Astrocyte (in vitro differentiated cells and primary cell): ENCODE results near the gene OSM. TPM values are rescaled to one million over a fixed set of nuclear protein-coding genes. Genes with fewer than 3 reads are reported as not detected.

Source experiments
- DNase-seq: peaks from one replicate; pipeline ENCODE4 v3.0.0-alpha.2; 2010; ENCODE audit warnings: low read depth
- FAIRE-seq: peaks from 2 replicates; lab custom pipeline; 2011; peaks lifted over from hg19 to GRCh38; lab: Jason Lieb, UNC
- H2AFZ ChIP-seq: 2 replicates; pipeline ENCODE4 v1.6.0; 2012; ENCODE audit warnings: low read depth, low read length, inconsistent platforms
- H3K27ac ChIP-seq: 2 replicates; pipeline ENCODE4 v1.5.1; 2011; ENCODE audit warnings: low read depth, low read length, inconsistent platforms
- H3K27me3 ChIP-seq: 2 replicates; pipeline ENCODE4 v1.6.0; 2011; ENCODE audit warnings: low read length, inconsistent platforms; ENCODE audit not compliant: insufficient read depth
- H3K36me3 ChIP-seq: 2 replicates; pipeline ENCODE4 v1.5.1; 2011; ENCODE audit warnings: low read length, inconsistent platforms; ENCODE audit not compliant: insufficient read depth
- H3K4me1 ChIP-seq: 2 replicates; pipeline ENCODE4 v1.5.1; 2011; ENCODE audit warnings: low read length, inconsistent platforms; ENCODE audit not compliant: insufficient read depth
- H3K4me2 ChIP-seq: 2 replicates; pipeline ENCODE4 v1.6.0; 2012; ENCODE audit warnings: low read length, inconsistent platforms
- H3K4me3 ChIP-seq: 2 replicates; pipeline ENCODE4 v1.5.1; 2011; ENCODE audit warnings: low read depth, mild to moderate bottlenecking, low read length, inconsistent platforms; ENCODE audit not compliant: insufficient read depth
- H3K79me2 ChIP-seq: 2 replicates; pipeline ENCODE4 v1.6.0; 2012; ENCODE audit warnings: mild to moderate bottlenecking, low read length, inconsistent platforms; ENCODE audit not compliant: insufficient read depth
- H3K9ac ChIP-seq: 2 replicates; pipeline ENCODE4 v1.6.0; 2012; ENCODE audit warnings: mild to moderate bottlenecking, low read length, inconsistent platforms
- H3K9me3 ChIP-seq: 2 replicates; pipeline ENCODE4 v1.5.1; 2012; ENCODE audit warnings: low read depth, mild to moderate bottlenecking, low read length, inconsistent platforms; ENCODE audit not compliant: insufficient read depth
- H4K20me1 ChIP-seq: 2 replicates; pipeline ENCODE4 v1.6.0; 2012; ENCODE audit warnings: low read length, inconsistent platforms; ENCODE audit not compliant: insufficient read depth
- H3K27ac Mint-ChIP-seq: one replicate; pipeline ENCODE4 v1.8.0; 2021; ENCODE audit warnings: mild to moderate bottlenecking, mixed read lengths; ENCODE audit not compliant: unreplicated experiment
- H3K27me3 Mint-ChIP-seq: one replicate; pipeline ENCODE4 v1.8.0; 2021; ENCODE audit warnings: low read depth, mixed read lengths; ENCODE audit not compliant: unreplicated experiment
- H3K36me3 Mint-ChIP-seq: one replicate; pipeline ENCODE4 v1.8.0; 2021; ENCODE audit warnings: low read depth, mixed read lengths; ENCODE audit not compliant: unreplicated experiment
- H3K4me1 Mint-ChIP-seq: one replicate; pipeline ENCODE4 v1.8.0; 2021; ENCODE audit warnings: low read depth, mixed read lengths; ENCODE audit not compliant: unreplicated experiment
- H3K4me3 Mint-ChIP-seq: one replicate; pipeline ENCODE4 v1.8.0; 2021; ENCODE audit warnings: mild to moderate bottlenecking, moderate library complexity, mixed read lengths; ENCODE audit not compliant: unreplicated experiment
- H3K9me3 Mint-ChIP-seq: one replicate; pipeline ENCODE4 v1.8.0; 2021; ENCODE audit warnings: mild to moderate bottlenecking, mixed read lengths; ENCODE audit not compliant: unreplicated experiment
- EZH2 ChIP-seq: IDR thresholded peaks from 2 replicates; pipeline ENCODE4 v1.6.1; 2012; ENCODE audit warnings: mild to moderate bottlenecking, low read length, inconsistent platforms; ENCODE audit not compliant: insufficient read depth
- total RNA-seq: library from RNA; stranded (reverse); gene quantifications from 2 replicates; pipeline ENCODE4 v1.2.1, GENCODE V29; 2021
- TF ChIP-seq, protein P1 (sequence below): IDR thresholded peaks from 2 replicates; pipeline ENCODE4 v1.5.1; 2011; ENCODE audit warnings: low read depth, mild to moderate bottlenecking, inconsistent platforms, low read length, moderate library complexity; ENCODE audit not compliant: insufficient read depth

The OSM gene
- total RNA-seq, 1 donor from 2014 or later: not detected

DNA sequence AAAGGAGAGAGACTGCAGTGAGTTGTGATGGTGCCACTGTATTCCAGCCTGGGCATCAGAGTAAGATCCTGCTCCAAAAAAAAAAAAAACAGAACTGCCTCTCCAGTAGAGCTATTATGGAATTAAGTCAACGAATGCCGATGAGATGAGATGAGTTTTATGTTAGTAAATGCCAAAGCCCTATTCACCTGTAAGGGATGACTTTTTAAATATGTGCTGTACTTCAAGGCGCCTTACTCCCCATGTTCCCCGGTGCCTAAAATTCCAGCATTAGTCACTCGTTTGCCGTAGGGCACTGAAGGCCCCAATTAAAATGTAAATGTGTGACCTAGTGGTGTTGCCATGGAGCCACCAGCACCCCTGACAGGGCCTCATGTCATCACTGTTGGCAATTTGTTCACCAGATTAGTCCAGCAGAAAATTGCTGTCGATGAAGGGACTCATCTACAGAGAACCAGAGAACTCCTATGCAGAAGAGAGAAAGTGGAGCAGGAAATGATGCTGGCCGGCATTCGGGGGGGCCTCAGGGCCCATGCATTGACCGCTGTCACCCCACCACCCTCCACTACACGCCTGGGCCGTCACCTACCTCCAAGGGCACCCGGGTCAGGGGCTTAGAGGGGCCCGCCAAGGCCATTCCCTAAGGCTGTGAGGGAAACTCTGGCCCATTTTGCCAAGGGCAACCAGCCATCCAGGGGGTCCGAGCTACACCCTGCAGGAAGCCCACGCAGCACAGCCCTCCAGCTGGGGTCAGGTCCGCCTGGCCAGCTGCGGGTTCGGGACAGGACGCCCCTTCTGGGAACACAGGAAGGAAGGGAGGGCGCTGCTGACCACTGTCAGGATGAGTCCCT lies 37.9 kb downstream of the OSM start:
- no peaks in the 10 kb centered on the region for H3K36me3 ChIP-seq
- peaks cover 42% of the 10 kb centered on the region for H3K4me1 Mint-ChIP-seq
- H3K9me3 ChIP-seq: no peaks in the 10 kb centered on the region
- DNase-seq (peak; percentile 67), FAIRE-seq (peak; percentile 5)
- H2AFZ ChIP-seq: no peak overlapping the region
- no peaks in the 10 kb centered on the region for H3K36me3 Mint-ChIP-seq
- peaks cover 47% of the 10 kb centered on the region for H3K4me1 ChIP-seq
- peak overlapping the region; percentile 45 for H3K9ac ChIP-seq
- no peaks in the 10 kb centered on the region for H3K79me2 ChIP-seq
- no peak overlapping the region for H3K4me3 Mint-ChIP-seq
- H3K27ac Mint-ChIP-seq: peak overlapping the region; percentile 26
- H3K27ac ChIP-seq: peak overlapping the region; percentile 33
- H3K4me2 ChIP-seq: peak overlapping the region; percentile 2
- no peaks in the 10 kb centered on the region for H3K27me3 ChIP-seq
- TF ChIP-seq, protein P1, sequence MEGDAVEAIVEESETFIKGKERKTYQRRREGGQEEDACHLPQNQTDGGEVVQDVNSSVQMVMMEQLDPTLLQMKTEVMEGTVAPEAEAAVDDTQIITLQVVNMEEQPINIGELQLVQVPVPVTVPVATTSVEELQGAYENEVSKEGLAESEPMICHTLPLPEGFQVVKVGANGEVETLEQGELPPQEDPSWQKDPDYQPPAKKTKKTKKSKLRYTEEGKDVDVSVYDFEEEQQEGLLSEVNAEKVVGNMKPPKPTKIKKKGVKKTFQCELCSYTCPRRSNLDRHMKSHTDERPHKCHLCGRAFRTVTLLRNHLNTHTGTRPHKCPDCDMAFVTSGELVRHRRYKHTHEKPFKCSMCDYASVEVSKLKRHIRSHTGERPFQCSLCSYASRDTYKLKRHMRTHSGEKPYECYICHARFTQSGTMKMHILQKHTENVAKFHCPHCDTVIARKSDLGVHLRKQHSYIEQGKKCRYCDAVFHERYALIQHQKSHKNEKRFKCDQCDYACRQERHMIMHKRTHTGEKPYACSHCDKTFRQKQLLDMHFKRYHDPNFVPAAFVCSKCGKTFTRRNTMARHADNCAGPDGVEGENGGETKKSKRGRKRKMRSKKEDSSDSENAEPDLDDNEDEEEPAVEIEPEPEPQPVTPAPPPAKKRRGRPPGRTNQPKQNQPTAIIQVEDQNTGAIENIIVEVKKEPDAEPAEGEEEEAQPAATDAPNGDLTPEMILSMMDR: no peak
- no peak for TF ChIP-seq EZH2
- no peaks in the 10 kb centered on the region for H4K20me1 ChIP-seq
- H3K27me3 Mint-ChIP-seq: no peaks in the 10 kb centered on the region
- no peak overlapping the region for H3K4me3 ChIP-seq
- no peaks in the 10 kb centered on the region for H3K9me3 Mint-ChIP-seq

DNA sequence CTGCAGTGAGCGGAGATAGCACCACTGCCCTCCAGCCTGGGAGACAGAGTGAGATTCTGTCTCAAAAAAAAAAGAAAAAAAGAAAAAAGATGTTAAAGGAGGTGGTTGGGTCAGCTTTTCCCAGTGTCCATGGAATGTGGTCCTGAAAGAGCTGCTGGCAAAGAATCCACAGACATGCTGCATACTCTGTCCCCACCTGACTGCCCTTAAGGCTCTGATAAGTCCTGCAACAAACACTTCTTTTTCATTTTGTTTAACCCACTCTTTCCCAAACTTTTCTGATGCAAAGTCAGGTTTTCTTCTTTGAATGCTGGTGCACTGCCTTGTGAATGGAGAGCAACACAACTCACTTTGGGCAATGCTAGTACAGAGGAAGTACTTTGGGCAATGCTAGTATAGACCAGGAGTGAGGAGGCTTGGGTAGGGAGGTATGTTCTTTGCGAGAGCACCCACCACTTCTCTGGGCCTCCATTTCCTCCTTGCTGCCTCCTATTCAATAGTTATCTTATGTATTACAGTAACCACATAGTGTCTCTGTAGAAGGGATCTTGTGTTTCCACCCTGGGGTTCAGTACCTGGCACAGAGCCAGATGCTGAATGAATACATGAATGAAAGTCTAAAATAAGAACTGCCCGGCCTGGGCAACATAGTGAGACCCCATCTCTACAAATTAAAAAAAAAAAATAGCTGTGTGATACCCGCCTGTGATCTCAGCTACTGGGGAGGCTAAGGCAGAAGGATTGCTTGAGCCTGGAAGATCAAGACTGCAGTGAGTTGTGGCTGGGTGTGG lies 39.0 kb downstream of the OSM start:
- no peaks in the 10 kb centered on the region for H3K36me3 ChIP-seq
- Mint-ChIP-seq H3K4me3 (no peak overlapping the region), H3K9me3 (no peaks in the 10 kb centered on the region), H3K27ac (no peak overlapping the region), H3K4me1 (peaks cover 42% of the 10 kb centered on the region), H3K27me3 (no peaks in the 10 kb centered on the region), H3K36me3 (no peaks in the 10 kb centered on the region)
- no peak overlapping the region for H3K9ac ChIP-seq
- peak overlapping the region; percentile 64 for H3K27ac ChIP-seq
- no peaks in the 10 kb centered on the region for H3K9me3 ChIP-seq
- peaks cover 44% of the 10 kb centered on the region for H3K4me1 ChIP-seq
- no peaks in the 10 kb centered on the region for H4K20me1 ChIP-seq
- no peaks in the 10 kb centered on the region for H3K27me3 ChIP-seq
- H3K4me2 ChIP-seq: no peak overlapping the region
- DNase-seq (no peak), FAIRE-seq (no peak)
- no peak overlapping the region for H2AFZ ChIP-seq
- TF ChIP-seq EZH2: no peak
- no peaks in the 10 kb centered on the region for H3K79me2 ChIP-seq
- H3K4me3 ChIP-seq: no peak overlapping the region

DNA sequence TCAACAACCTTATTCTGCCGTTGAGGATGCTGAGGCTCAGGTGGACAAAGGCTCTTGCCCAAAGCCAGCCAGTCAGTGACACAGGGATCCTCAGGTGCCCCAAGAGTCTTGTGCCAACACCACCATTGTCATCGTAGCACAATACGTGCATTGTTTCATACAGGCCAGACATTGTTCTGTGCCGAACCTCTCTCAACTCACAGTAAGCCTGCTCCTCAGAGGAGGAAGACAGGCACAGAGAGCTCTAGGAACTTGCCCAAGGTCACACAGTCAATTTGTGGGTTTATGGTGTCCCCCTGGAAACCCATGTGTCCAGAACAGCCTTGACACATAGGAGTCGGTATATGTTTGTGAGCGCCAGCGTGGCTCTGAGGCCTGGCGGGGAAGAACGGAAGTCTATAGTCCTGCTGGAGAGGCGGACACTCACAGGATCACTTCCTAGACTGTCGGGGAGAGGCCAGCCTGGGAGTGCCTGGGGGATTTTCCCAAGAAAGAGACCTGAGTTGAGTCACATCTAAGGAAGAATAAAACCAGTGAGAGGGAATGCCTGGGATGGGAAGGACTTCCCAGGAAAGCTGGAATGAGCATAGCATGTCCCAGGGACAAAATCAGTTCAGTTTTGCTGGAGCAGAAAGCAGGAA lies 40.3 kb downstream of the OSM start:
- Mint-ChIP-seq H3K4me3 (no peak overlapping the region), H3K27me3 (no peaks in the 10 kb centered on the region), H3K36me3 (no peaks in the 10 kb centered on the region), H3K27ac (peak overlapping the region; percentile 59), H3K9me3 (no peaks in the 10 kb centered on the region), H3K4me1 (peaks cover 42% of the 10 kb centered on the region)
- H4K20me1 ChIP-seq: no peaks in the 10 kb centered on the region
- TF ChIP-seq EZH2: no peak
- TF ChIP-seq, protein P1: no peak
- no peaks in the 10 kb centered on the region for H3K27me3 ChIP-seq
- H3K36me3 ChIP-seq: no peaks in the 10 kb centered on the region
- peaks cover 40% of the 10 kb centered on the region for H3K4me1 ChIP-seq
- DNase-seq: peak; percentile 61
- no peak for FAIRE-seq
- H3K27ac ChIP-seq: peak overlapping the region; percentile 64
- no peak overlapping the region for H2AFZ ChIP-seq
- no peak overlapping the region for H3K4me2 ChIP-seq
- peak overlapping the region; percentile 56 for H3K9ac ChIP-seq
- H3K79me2 ChIP-seq: no peaks in the 10 kb centered on the region
- no peak overlapping the region for H3K4me3 ChIP-seq
- H3K9me3 ChIP-seq: no peaks in the 10 kb centered on the region
